ENCODE results near the gene MSH5.

GRCh38 chr6:31715022-31715958, 24.5 kb upstream of the MSH5 start, which contains the start of gene LY6G6D:
- TF ChIP-seq CTCF (IDR thresholded peaks at IDR 0.05; ENCODE audit: insufficient read depth, low read length, poor library complexity, severe bottlenecking) (no peak), EZH2phosphoT487 (conservative IDR thresholded peaks at IDR 0.05; ENCODE audit: low read length) (no peak)

Data from SU-DHL-6 (cell line).